ENCODE results near the gene STK38L. TPM values are rescaled to one million over a fixed set of nuclear protein-coding genes. Genes with fewer than 3 reads are reported as not detected.

STK38L gene
- total RNA-seq, 1 donor from 2014 or later: 20.5 TPM

- Mint-ChIP-seq H3K9me3 (no peaks in the 10 kb centered on the region), H3K27me3 (ENCODE audit: insufficient read depth) (peaks cover 2% of the 10 kb centered on the region), H3K4me3 (peak overlapping the region; percentile 67), H3K4me1 (ENCODE audit: low read depth) (peaks cover 41% of the 10 kb centered on the region), H3K36me3 (ENCODE audit: low read depth) (no peaks in the 10 kb centered on the region), H3K27ac (peak overlapping the region; percentile 68)
- intact Hi-C loops (cut with micrococcal nuclease): loop anchor here (1.0 to 2.0 kb wide), 4 partner anchors 17 to 93 kb away; no protein-coding TSS in a partner anchor
- DNase-seq (ENCODE audit: low spot score): peak; percentile 19
Measured at GRCh38 chr12:27237790-27238771, 6.0 kb upstream of the STK38L start.

DNA sequence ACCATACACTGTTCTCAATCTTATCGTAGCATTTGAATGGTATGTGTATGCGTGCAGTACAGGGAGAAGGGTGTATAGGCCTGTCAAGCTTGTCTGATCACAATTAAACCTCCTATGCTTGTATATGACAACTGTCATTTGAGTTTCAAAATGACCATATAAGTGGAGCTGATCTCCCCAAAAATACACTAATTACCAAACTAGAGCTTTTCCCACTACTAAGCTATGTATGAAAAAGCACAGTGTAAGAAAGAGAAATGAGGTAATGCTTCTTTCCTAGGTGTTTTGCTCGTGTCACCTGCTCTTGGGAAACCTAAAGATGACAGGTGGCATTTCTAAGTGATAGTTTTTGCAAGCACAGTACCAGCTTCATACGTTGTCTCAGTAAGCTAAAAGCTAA lies 1.1 kb upstream of the STK38L start:
- no peak for DNase-seq (ENCODE audit: low spot score)
- no peaks in the 10 kb centered on the region for H3K27me3 Mint-ChIP-seq (ENCODE audit: insufficient read depth)
- H3K4me1 Mint-ChIP-seq (ENCODE audit: low read depth): peaks cover 63% of the 10 kb centered on the region
- intact Hi-C loops (cut with micrococcal nuclease): loop anchor here (5.0 to 10.0 kb wide), 4 partner anchors 219 to 1988 kb away; partner anchors contain the start of genes ITPR2 and KRAS
- peaks cover 3% of the 10 kb centered on the region for H3K9me3 Mint-ChIP-seq
- peak overlapping the region; percentile 100 for H3K4me3 Mint-ChIP-seq
- peaks cover 7% of the 10 kb centered on the region for H3K36me3 Mint-ChIP-seq (ENCODE audit: low read depth)
- H3K27ac Mint-ChIP-seq: no peak overlapping the region

DNA sequence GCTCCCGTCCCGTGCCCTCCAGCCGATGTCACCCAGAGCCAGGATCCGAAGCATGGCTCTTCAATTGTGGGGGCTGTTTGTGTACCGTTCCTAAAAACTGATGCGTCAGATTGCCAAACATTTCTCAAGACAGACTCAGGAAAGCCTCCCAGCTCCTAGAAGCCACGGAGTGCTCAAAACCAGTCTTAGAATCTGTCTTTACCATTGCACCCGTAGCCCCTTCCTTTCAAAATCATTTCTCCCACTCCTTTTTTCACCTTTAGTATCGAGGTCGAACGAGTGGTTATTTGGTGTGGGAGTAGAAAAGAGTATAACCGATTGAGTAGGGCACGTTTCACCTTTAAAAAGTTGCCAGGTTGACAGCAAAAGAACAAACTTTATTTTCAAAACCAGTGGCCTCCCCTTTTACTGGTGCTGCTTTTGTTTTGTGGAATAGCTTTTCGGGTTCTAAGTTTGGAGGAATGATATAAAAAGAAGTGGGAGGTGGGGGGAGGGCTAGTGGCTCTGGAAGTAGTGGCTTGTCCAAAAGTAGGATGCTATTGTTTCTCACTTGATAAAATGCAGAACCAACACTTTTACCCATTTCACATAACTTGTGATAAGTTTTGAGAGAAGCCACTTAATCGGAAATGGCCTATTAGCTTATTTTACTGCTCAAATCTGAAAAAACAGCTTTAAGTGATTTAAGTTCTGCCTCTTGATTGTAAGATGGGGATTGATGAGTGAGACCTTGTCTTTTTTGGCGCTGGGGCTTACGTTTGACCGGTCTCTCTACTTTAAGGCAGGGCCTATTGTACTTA lies 803 bp downstream of the STK38L start:
- peak overlapping the region; percentile 100 for H3K4me3 Mint-ChIP-seq

GRCh38 chr12:27246141-27246540 lies 2.1 kb downstream of the STK38L start:
- Mint-ChIP-seq H3K36me3 (ENCODE audit: low read depth) (peaks cover 14% of the 10 kb centered on the region), H3K4me3 (peak overlapping the region; percentile 72), H3K9me3 (peaks cover 3% of the 10 kb centered on the region), H3K4me1 (ENCODE audit: low read depth) (peaks cover 52% of the 10 kb centered on the region), H3K27ac (no peak overlapping the region), H3K27me3 (ENCODE audit: insufficient read depth) (no peaks in the 10 kb centered on the region)
- DNase-seq (ENCODE audit: low spot score): no peak
- intact Hi-C loops (cut with micrococcal nuclease): loop anchor here (10.0 kb wide), 2 partner anchors 411 to 1991 kb away; partner anchors contain the start of genes ITPR2 and KRAS

More for the DNA sequence above, 803 bp downstream of the STK38L start:
- no peaks in the 10 kb centered on the region for H3K27me3 Mint-ChIP-seq (ENCODE audit: insufficient read depth)
- H3K36me3 Mint-ChIP-seq (ENCODE audit: low read depth): peaks cover 14% of the 10 kb centered on the region
- no peak for DNase-seq (ENCODE audit: low spot score)
- intact Hi-C loops (cut with micrococcal nuclease): loop anchor here (1.0 to 10.0 kb wide), 13 partner anchors 33 to 1990 kb away; partner anchors contain the start of genes BMAL2, INTS13, ITPR2 and KRAS
- peak overlapping the region; percentile 99 for H3K27ac Mint-ChIP-seq
- H3K4me1 Mint-ChIP-seq (ENCODE audit: low read depth): peaks cover 55% of the 10 kb centered on the region
- H3K9me3 Mint-ChIP-seq: peaks cover 3% of the 10 kb centered on the region

GRCh38 chr12:27246774-27247173 lies 2.7 kb downstream of the STK38L start:
- intact Hi-C loops (cut with micrococcal nuclease): loop anchor here (10.0 kb wide), 2 partner anchors 412 to 1992 kb away; partner anchors contain the start of genes ITPR2 and KRAS
- Mint-ChIP-seq H3K4me1 (ENCODE audit: low read depth) (peaks cover 52% of the 10 kb centered on the region), H3K36me3 (ENCODE audit: low read depth) (peaks cover 14% of the 10 kb centered on the region)

DNA sequence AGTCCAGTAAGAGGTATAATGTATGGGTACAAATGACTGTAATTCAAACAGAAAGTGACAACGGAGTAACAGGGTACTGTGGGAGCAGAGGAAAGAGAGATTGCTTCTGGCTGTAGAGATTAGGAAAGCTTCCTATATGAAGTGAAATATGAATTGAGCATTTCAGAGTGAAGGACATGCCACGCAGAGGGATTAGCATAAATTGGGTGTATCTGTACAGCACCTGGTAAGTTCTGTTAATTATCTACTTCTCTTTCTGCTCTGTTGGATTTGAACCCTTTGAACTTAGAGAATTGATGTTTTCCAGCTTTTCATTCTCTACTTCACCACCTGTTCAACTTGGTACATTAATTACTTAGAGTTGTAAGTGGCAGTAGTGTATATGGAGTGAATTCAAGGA lies 8.8 kb downstream of the STK38L start:
- Mint-ChIP-seq H3K4me1 (ENCODE audit: low read depth) (peaks cover 34% of the 10 kb centered on the region), H3K4me3 (no peak overlapping the region), H3K27ac (no peak overlapping the region), H3K9me3 (no peaks in the 10 kb centered on the region), H3K27me3 (ENCODE audit: insufficient read depth) (no peaks in the 10 kb centered on the region), H3K36me3 (ENCODE audit: low read depth) (peaks cover 29% of the 10 kb centered on the region)
- DNase-seq (ENCODE audit: low spot score): no peak
- intact Hi-C loops (cut with micrococcal nuclease): no loop called here

More at GRCh38 chr12:27246774-27247173, 2.7 kb downstream of the STK38L start:
- H3K4me3 Mint-ChIP-seq: peak overlapping the region; percentile 32
- H3K27me3 Mint-ChIP-seq (ENCODE audit: insufficient read depth): no peaks in the 10 kb centered on the region
- no peak overlapping the region for H3K27ac Mint-ChIP-seq
- H3K9me3 Mint-ChIP-seq: peaks cover 3% of the 10 kb centered on the region
- no peak for DNase-seq (ENCODE audit: low spot score)

DNA sequence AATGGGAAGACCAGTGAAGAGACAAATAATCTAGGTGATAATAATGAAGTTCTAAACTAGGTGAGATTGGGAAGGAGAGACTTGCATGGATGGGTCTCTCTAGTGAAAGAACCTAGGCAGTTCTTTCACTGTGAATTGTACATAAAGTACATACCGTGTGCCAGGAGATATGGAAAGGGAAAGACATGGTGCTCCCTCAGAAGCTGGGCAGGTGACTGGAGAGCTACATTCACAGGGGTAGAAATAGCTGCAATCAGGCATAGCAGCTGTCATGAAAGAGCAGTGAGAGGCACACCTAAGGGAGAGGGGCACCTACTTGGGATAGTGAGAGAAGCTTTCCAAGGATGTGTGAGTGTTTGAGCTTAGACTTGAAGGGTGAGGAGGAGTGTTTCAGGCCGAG lies 9.3 kb downstream of the STK38L start:
- DNase-seq (ENCODE audit: low spot score): no peak
- Mint-ChIP-seq H3K36me3 (ENCODE audit: low read depth) (peaks cover 25% of the 10 kb centered on the region), H3K4me1 (ENCODE audit: low read depth) (peaks cover 30% of the 10 kb centered on the region), H3K9me3 (no peaks in the 10 kb centered on the region), H3K4me3 (no peak overlapping the region), H3K27ac (no peak overlapping the region), H3K27me3 (ENCODE audit: insufficient read depth) (no peaks in the 10 kb centered on the region)
- intact Hi-C loops (cut with micrococcal nuclease): no loop called here

DNA sequence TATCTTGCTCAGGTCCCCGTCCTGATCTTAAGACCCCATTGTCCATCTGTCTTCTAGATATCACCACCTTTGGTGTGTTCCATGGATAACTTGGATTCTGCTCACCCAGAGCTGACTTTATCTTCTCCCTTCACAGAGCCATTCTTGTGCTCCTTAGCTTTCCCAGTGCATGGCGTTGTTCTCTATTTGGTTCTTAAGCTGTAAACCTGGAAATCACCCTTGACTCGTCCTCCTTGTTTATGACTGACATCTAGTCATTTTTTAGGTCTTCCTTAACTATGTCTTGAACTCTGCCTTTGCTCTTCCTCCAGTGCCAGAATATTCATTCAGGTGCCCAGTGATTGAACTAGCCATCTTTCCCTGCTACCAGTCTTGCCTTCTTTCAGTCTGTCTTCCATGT lies 11.7 kb downstream of the STK38L start:
- Mint-ChIP-seq H3K4me3 (no peak overlapping the region), H3K27me3 (ENCODE audit: insufficient read depth) (no peaks in the 10 kb centered on the region), H3K27ac (no peak overlapping the region), H3K4me1 (ENCODE audit: low read depth) (peaks cover 36% of the 10 kb centered on the region), H3K9me3 (no peaks in the 10 kb centered on the region), H3K36me3 (ENCODE audit: low read depth) (peaks cover 24% of the 10 kb centered on the region)
- intact Hi-C loops (cut with micrococcal nuclease): no loop called here
- no peak for DNase-seq (ENCODE audit: low spot score)

DNA sequence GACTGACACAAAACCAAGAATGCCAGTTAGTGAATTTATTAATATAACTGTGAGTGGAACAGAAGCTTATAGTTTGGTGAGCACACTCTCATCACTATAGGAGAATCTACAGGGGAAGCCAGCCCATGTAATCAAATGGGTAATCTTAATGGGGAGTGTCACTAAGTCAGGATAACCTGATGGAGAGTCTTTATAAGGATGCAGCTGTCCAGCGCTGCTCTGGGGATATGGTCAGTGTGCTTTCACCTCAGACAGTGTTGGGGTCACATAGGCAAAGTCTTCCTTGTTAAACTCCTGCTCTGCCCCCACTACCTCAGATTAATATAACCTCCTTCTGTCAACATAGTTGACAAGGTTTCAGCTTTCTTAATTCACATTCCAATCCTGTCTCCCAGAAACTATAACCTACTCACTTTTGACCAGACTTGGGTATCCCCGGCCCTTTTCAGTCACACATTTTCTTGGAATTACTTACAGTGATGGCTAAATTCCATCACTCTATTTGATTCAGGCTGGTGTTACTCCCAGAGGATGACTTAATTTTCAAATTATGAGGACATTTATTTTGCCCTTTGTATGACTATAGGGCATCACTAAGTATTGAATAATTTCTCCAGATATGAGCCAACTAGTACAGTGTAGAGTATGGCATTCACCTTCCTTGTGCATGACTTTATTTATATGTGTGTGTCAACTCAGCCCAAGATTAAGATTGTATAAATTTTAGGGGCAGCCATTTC lies 13.2 kb downstream of the STK38L start:
- intact Hi-C loops (cut with micrococcal nuclease): no loop called here
- no peak overlapping the region for H3K4me3 Mint-ChIP-seq
- H3K9me3 Mint-ChIP-seq: no peaks in the 10 kb centered on the region
- no peak for DNase-seq (ENCODE audit: low spot score)
- H3K27me3 Mint-ChIP-seq (ENCODE audit: insufficient read depth): no peaks in the 10 kb centered on the region
- H3K27ac Mint-ChIP-seq: no peak overlapping the region
- H3K4me1 Mint-ChIP-seq (ENCODE audit: low read depth): peaks cover 44% of the 10 kb centered on the region
- peaks cover 24% of the 10 kb centered on the region for H3K36me3 Mint-ChIP-seq (ENCODE audit: low read depth)

- H3K27me3 Mint-ChIP-seq (ENCODE audit: insufficient read depth): no peaks in the 10 kb centered on the region
- no peaks in the 10 kb centered on the region for H3K9me3 Mint-ChIP-seq
- intact Hi-C loops (cut with micrococcal nuclease): no loop called here
- H3K4me3 Mint-ChIP-seq: no peak overlapping the region
- no peak overlapping the region for H3K27ac Mint-ChIP-seq
- peaks cover 26% of the 10 kb centered on the region for H3K4me1 Mint-ChIP-seq (ENCODE audit: low read depth)
- DNase-seq (ENCODE audit: low spot score): no peak
- H3K36me3 Mint-ChIP-seq (ENCODE audit: low read depth): peaks cover 22% of the 10 kb centered on the region
Measured at GRCh38 chr12:27260746-27261145, 16.7 kb downstream of the STK38L start.

DNA sequence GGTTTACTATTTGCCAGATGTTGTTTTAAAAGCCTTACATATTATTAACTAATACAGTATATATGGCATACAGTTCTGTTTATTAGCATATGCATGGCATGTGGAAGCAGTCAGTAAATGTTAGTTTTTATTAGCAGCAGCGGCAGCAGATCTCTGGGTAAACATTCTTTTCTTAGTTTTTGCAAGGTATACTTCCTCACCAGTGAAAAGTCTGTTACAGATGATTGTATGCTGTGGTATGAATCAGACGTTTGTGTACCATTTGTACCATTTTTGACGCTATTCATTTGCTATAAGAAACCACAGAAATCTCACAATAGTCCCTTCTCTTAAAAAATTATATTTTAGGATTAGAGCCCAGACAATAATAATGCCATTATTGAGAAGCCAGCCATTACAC lies 17.8 kb downstream of the STK38L start:
- H3K9me3 Mint-ChIP-seq: no peaks in the 10 kb centered on the region
- peaks cover 16% of the 10 kb centered on the region for H3K36me3 Mint-ChIP-seq (ENCODE audit: low read depth)
- H3K27me3 Mint-ChIP-seq (ENCODE audit: insufficient read depth): no peaks in the 10 kb centered on the region
- no peak overlapping the region for H3K27ac Mint-ChIP-seq
- peaks cover 23% of the 10 kb centered on the region for H3K4me1 Mint-ChIP-seq (ENCODE audit: low read depth)
- H3K4me3 Mint-ChIP-seq: no peak overlapping the region
- no peak for DNase-seq (ENCODE audit: low spot score)
- intact Hi-C loops (cut with micrococcal nuclease): no loop called here

GRCh38 chr12:27270148-27270547 lies 26.1 kb downstream of the STK38L start:
- intact Hi-C loops (cut with micrococcal nuclease): no loop called here
- Mint-ChIP-seq H3K4me3 (no peak overlapping the region), H3K27ac (no peak overlapping the region), H3K27me3 (ENCODE audit: insufficient read depth) (no peaks in the 10 kb centered on the region), H3K9me3 (peaks cover 8% of the 10 kb centered on the region), H3K36me3 (ENCODE audit: low read depth) (peaks cover 14% of the 10 kb centered on the region), H3K4me1 (ENCODE audit: low read depth) (no peaks in the 10 kb centered on the region)
- DNase-seq (ENCODE audit: low spot score): no peak

Measured in activated T-helper 1 cell treated with anti-CD3 and anti-CD28 coated beads, Interleukin-12 subunit alpha, Interleukin-12 subunit beta, Interleukin-2, Interleukin-4 antibody, amounts not matched to agents 30 ng/mL and 10 ng/mL and 1 ng/mL, durations not matched to agents 14 hours and 24 hours and 36 hours (primary cell).